CD14-positive monocyte (primary cell): ENCODE data around the gene DOCK1. TPM values are rescaled to one million over a fixed set of nuclear protein-coding genes. Genes with fewer than 3 reads are reported as not detected.

Experiments used
- DNase-seq, 3 donors: peaks; one replicate each; pipeline ENCODE4 v3.0.0-alpha.2; 2011 to 2022
- H2AFZ ChIP-seq: 2 replicates; pipeline ENCODE4 v1.6.0; 2012; ENCODE audit warnings: mild to moderate bottlenecking, low read depth, low read length, inconsistent platforms; ENCODE audit not compliant: insufficient read depth, poor library complexity, severe bottlenecking
- H3K27ac ChIP-seq, 2 donors: 1 replicate in 1 of 2; 2 replicates in 1 of 2; pipeline ENCODE4 v1.5.1; 2012 to 2013; ENCODE audit warnings: low read length in 2 of 2, control low read depth in 1 of 2, inconsistent platforms in 1 of 2, low read depth in 1 of 2, mild to moderate bottlenecking in 1 of 2
- H3K27me3 ChIP-seq, 2 donors: one replicate each; pipeline versions ENCODE4 v1.6.0 to v1.6.1; 2011 to 2013; ENCODE audit warnings: low read length in 2 of 2; ENCODE audit not compliant: control insufficient read depth in 2 of 2, insufficient read depth in 2 of 2
- H3K36me3 ChIP-seq, 2 donors: replicated peaks in 1 of 2; 1 replicate in 1 of 2; 2 replicates in 1 of 2; pipeline versions ENCODE4 v1.5.1 to v1.6.1; 2012 to 2013; ENCODE audit warnings: low read length in 2 of 2, control low read depth in 1 of 2, inconsistent platforms in 1 of 2, mild to moderate bottlenecking in 1 of 2; ENCODE audit not compliant: insufficient read depth in 2 of 2, control insufficient read depth in 1 of 2
- H3K4me1 ChIP-seq, 2 donors: 1 replicate in 1 of 2; 2 replicates in 1 of 2; pipeline versions ENCODE4 v1.5.1 to v1.6.1; 2012 to 2013; ENCODE audit warnings: low read length in 2 of 2, control low read depth in 1 of 2, inconsistent platforms in 1 of 2, mild to moderate bottlenecking in 1 of 2, moderate library complexity in 1 of 2; ENCODE audit not compliant: insufficient read depth in 2 of 2, control insufficient read depth in 1 of 2
- H3K4me2 ChIP-seq: replicated peaks from 2 replicates; pipeline ENCODE3; 2012; ENCODE audit warnings: low read length, moderate library complexity, mild to moderate bottlenecking; ENCODE audit not compliant: poor library complexity, severe bottlenecking; ENCODE audit errors: extremely low read depth
- H3K4me3 ChIP-seq, 3 experiments: fragments of 200-600 bp in 1 of 3; sonication (generic) in 1 of 3; replicated peaks in 1 of 3; 1 replicate in 2 of 3; 2 replicates in 1 of 3; pipeline ENCODE4 v1.5.1; 2011 to 2013; ENCODE audit warnings: low read length in 3 of 3, mild to moderate bottlenecking in 3 of 3, control low read depth in 2 of 3, low read depth in 2 of 3, inconsistent platforms in 1 of 3, moderate library complexity in 1 of 3
- H3K79me2 ChIP-seq: 2 replicates; pipeline ENCODE4 v1.6.0; 2012; ENCODE audit warnings: mild to moderate bottlenecking, control low read depth, inconsistent platforms, low read length, moderate library complexity; ENCODE audit not compliant: insufficient read depth
- H3K9ac ChIP-seq: 2 replicates; pipeline ENCODE4 v1.6.0; 2017; ENCODE audit warnings: low read length, mild to moderate bottlenecking; ENCODE audit not compliant: insufficient read depth, poor library complexity, severe bottlenecking
- H3K9me3 ChIP-seq, 2 donors: replicated peaks in 1 of 2; 1 replicate in 1 of 2; 2 replicates in 1 of 2; pipeline versions ENCODE4 v1.5.1 to v1.6.1; 2012 to 2013; ENCODE audit warnings: low read length in 2 of 2, control low read depth in 1 of 2; ENCODE audit not compliant: control insufficient read depth in 1 of 2, insufficient read depth in 1 of 2
- H4K20me1 ChIP-seq: 2 replicates; pipeline ENCODE4 v1.6.0; 2012; ENCODE audit warnings: mild to moderate bottlenecking, low read length, control low read depth, moderate library complexity; ENCODE audit not compliant: insufficient read depth
- H3K27ac Mint-ChIP-seq, 7 donors: one replicate each; pipeline ENCODE4 v1.8.0; 2020; ENCODE audit warnings: mild to moderate bottlenecking in 7 of 7, mixed read lengths in 7 of 7, moderate library complexity in 6 of 7, inconsistent platforms in 2 of 7
- H3K27me3 Mint-ChIP-seq, 3 donors: one replicate each; pipeline ENCODE4 v1.8.0; 2021 to 2022; ENCODE audit warnings: low read depth in 3 of 3, mild to moderate bottlenecking in 3 of 3, mixed read lengths in 3 of 3, moderate library complexity in 3 of 3, inconsistent platforms in 1 of 3
- H3K36me3 Mint-ChIP-seq, 2 donors: one replicate each; pipeline ENCODE4 v1.8.0; 2020; ENCODE audit warnings: mixed read lengths in 2 of 2, inconsistent platforms in 1 of 2, mild to moderate bottlenecking in 1 of 2
- H3K4me1 Mint-ChIP-seq: one replicate; pipeline ENCODE4 v1.8.0; 2020; ENCODE audit warnings: mild to moderate bottlenecking, mixed read lengths
- H3K4me3 Mint-ChIP-seq, 2 donors: one replicate each; pipeline ENCODE4 v1.8.0; 2020; ENCODE audit warnings: mild to moderate bottlenecking in 2 of 2, mixed read lengths in 2 of 2, moderate library complexity in 1 of 2
- H3K9me3 Mint-ChIP-seq, 7 donors: one replicate each; pipeline ENCODE4 v1.8.0; 2020 to 2022; ENCODE audit warnings: mixed read lengths in 7 of 7, mild to moderate bottlenecking in 6 of 7, moderate library complexity in 6 of 7, inconsistent platforms in 2 of 7
- CTCF ChIP-seq: fragments of 200-600 bp; IDR thresholded peaks from one replicate; pipeline ENCODE4 v1.8.0; 2022; ENCODE audit warnings: antibody characterized with exemption, mild to moderate bottlenecking
- WGBS: methylation state at CpG from one replicate; pipeline ENCODE4 v1.1.5; 2013; ENCODE audit warnings: missing lambda C conversion rate; ENCODE audit not compliant: insufficient coverage; 5-methylcytosine and 5-hydroxymethylcytosine counted together
- intact Hi-C, 2 donors: fragments of 100-400 bp; cut with micrococcal nuclease; formaldehyde crosslinking; loops; one replicate each; pipeline versions ENCODE4 v1.15.0 to v1.15.1; 2023
- polyA plus RNA-seq, 3 donors: library from polyadenylated mRNA; depleted of rRNA in 1 of 3; unstranded in 2 of 3; stranded (reverse) in 1 of 3; fragments of 300-500 nt in 2 of 3; fragments of >200 nt in 1 of 3; fragmentation: Illumina TruSeq in 2 of 3; gene quantifications; 1 replicate in 2 of 3; 2 replicates in 1 of 3; pipeline ENCODE4 v1.2.3, GENCODE V29; 2012 to 2021

DOCK1 gene
- polyA plus RNA-seq, 3 donors: 0.31 to 0.35 TPM; not detected in 1

GRCh38 chr10:127486355-127486754, 581.1 kb downstream of the DOCK1 start:
- TF ChIP-seq CTCF: no peak
- H3K9me3 Mint-ChIP-seq: peaks cover 0 to 1% (median 0%) of the 10 kb centered on the region in 7 donors
- Histone ChIP-seq H3K9ac (no peak overlapping the region), H3K79me2 (no peaks in the 10 kb centered on the region), H3K4me3 (no peak overlapping the region), H3K9me3 (no peaks in the 10 kb centered on the region), H2AFZ (no peak overlapping the region), H3K27me3 (no peaks in the 10 kb centered on the region), H3K36me3 (no peaks in the 10 kb centered on the region), H3K4me1 (no peaks in the 10 kb centered on the region), H3K27ac (no peak overlapping the region), H4K20me1 (no peaks in the 10 kb centered on the region), H3K4me2 (no peak overlapping the region)
- H3K27ac Mint-ChIP-seq: no peak overlapping the region
- intact Hi-C loops: no loop called here
- H3K4me3 Mint-ChIP-seq: no peak overlapping the region
- H3K4me1 Mint-ChIP-seq: no peaks in the 10 kb centered on the region
- no peaks in the 10 kb centered on the region for H3K36me3 Mint-ChIP-seq
- DNase-seq: no peak
- peaks cover 2 to 9% (median 8%) of the 10 kb centered on the region in 3 donors for H3K27me3 Mint-ChIP-seq
- WGBS: 94% methylated on average over 2 of the region's 6 CpGs

- 59% methylated on average over 3 of the region's 8 CpGs for WGBS
- Histone ChIP-seq H3K27me3 (no peaks in the 10 kb centered on the region), H3K9ac (no peak overlapping the region), H3K9me3 (no peaks in the 10 kb centered on the region), H2AFZ (no peak overlapping the region), H3K4me1 (no peaks in the 10 kb centered on the region), H3K27ac (no peak overlapping the region), H3K4me3 (no peak overlapping the region), H3K4me2 (no peak overlapping the region), H3K79me2 (no peaks in the 10 kb centered on the region), H3K36me3 (no peaks in the 10 kb centered on the region), H4K20me1 (no peaks in the 10 kb centered on the region)
- Mint-ChIP-seq H3K4me1 (no peaks in the 10 kb centered on the region), H3K27ac (no peak overlapping the region), H3K27me3 (peaks cover 0 to 6% (median 6%) of the 10 kb centered on the region in 3 donors), H3K4me3 (no peak overlapping the region), H3K9me3 (peaks cover 0 to 11% (median 2%) of the 10 kb centered on the region in 7 donors), H3K36me3 (no peaks in the 10 kb centered on the region)
- no peak for TF ChIP-seq CTCF
- intact Hi-C loops: no loop called here
- no peak for DNase-seq
Observed at GRCh38 chr10:127492607-127493250, 587.5 kb downstream of the DOCK1 start.
